GM21390 (cell line): ENCODE data around the gene NFIA.

Experiments
- ATAC-seq: cut with Tn5 transposase; IDR thresholded peaks from one replicate; pipeline ENCODE4 v1.9.1; 2021; ENCODE audit not compliant: unreplicated experiment

The NFIA gene

DNA sequence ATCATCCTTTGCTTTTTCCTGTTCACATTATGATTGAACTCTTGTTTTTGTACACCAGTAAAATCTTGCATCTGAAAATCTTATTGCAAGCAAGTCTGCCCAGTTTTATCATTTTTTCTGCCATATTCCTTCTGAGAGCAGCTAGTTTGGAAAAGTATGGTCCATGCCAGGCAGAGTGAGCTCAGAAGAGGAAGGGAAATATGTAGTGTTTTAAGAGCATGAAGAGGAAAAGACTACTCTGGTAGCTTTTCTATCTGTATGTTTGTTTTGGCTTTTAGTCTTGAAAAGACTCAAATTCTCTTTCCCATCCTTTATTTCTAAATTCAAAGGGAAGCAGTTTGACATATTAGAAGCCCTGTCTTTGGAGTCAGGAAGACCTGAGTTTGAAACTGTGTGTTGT, 125.8 kb downstream of the NFIA start:
- ATAC-seq, result no peak

- ATAC-seq, result no peak
These were observed 126.5 kb downstream of the NFIA start for GRCh38 chr1:61208831-61209230.

- no peak for ATAC-seq
These were observed 128.2 kb downstream of the NFIA start for GRCh38 chr1:61210435-61211154.

DNA sequence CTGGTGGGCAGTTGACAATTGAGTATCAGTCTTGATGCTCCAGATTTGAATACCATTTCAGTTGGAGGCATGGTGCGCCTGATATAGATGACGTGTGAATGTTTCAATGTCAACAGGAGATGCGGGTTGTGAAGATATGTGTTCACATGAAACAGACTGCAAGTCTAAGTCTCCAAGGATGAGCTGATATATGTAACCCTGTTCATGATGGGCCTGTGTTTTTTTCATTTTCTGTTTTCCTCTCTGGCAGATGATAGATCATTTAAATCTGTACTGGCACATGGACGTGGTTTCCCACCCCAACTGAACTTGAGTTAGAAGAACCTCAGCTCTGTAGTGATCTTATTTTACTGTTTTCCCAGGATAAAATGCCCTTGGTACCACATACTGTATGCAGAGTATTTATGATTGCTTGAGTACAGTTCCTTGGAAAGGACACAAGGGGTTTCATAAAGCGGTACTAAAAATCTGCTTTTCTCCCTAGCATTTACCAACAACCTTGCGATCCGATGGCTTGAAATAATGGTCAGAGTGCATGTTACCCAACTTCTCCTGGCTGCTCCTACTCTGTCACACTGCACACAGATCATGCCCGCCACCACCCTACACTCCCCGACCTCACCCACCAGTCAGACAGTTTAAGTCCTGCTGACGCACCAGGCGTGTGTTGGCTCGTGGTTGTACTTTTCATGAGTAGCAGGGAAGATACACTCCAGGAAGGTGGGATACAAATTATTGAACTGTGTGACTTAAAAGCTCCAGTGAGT, 131.1 kb downstream of the NFIA start:
- ATAC-seq, result no peak

GRCh38 chr1:61215119-61215518, 132.8 kb downstream of the NFIA start:
- no peak for ATAC-seq

DNA sequence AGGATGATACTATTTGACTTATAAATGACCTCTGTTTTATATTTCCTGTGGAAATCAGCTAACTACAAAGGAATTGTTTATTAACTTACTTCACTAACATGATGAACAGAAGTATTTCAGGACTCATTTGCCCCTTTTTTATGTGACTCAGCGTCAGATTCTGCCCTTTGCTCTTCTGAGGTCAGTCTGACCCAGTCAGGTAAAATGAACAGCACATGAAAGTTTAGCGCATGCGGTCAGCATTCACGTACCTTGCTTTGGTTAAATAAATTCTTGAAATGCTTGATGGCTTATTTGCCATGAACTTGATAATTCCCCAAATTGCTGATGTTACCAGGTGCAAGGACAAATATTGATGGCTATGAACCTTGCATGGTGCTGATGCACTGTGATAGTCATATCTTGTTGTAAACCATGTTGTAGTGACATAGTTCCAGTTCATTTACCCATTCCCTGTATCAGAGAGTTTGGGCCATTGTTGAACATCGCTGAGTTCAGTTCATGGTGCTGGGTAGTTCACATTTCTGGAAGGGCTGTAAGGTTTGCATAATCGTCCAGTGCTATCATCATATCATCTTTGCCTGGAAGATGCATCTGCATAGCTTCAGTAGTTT, 133.4 kb downstream of the NFIA start:
- ATAC-seq, result no peak

GRCh38 chr1:61220536-61220935, 138.2 kb downstream of the NFIA start:
- ATAC-seq, result no peak

GRCh38 chr1:61221642-61222041, 139.3 kb downstream of the NFIA start:
- ATAC-seq, result no peak

GRCh38 chr1:61222240-61222639, 139.9 kb downstream of the NFIA start:
- no peak for ATAC-seq

DNA sequence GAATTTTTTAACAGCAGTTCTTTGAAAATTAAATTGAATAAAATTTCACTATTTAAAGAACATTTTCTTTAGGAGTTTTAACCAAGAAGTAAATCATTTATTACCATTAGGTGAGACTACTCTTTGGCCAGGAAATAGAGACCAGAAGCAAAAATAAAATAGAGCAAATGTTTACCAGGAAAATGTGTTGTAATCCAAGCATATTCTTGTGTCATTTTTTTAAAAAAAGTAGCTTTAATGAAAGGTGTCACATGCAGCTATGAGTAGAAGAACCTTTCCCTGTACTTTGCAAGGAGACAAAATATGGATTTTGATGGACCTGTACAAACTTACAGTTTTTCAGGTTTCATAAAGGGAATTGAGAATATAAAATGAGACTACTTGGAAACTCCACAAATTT, 140.8 kb downstream of the NFIA start:
- no peak for ATAC-seq

- ATAC-seq, result no peak
These were observed 142.2 kb downstream of the NFIA start for GRCh38 chr1:61224609-61225008.

GRCh38 chr1:61225478-61225877, 143.1 kb downstream of the NFIA start:
- no peak for ATAC-seq

GRCh38 chr1:61226791-61227567, 144.6 kb downstream of the NFIA start:
- ATAC-seq, result no peak

GRCh38 chr1:61227857-61228550, 145.6 kb downstream of the NFIA start:
- ATAC-seq, result no peak

- no peak for ATAC-seq
These were observed 148.2 kb downstream of the NFIA start for GRCh38 chr1:61230523-61230922.

DNA sequence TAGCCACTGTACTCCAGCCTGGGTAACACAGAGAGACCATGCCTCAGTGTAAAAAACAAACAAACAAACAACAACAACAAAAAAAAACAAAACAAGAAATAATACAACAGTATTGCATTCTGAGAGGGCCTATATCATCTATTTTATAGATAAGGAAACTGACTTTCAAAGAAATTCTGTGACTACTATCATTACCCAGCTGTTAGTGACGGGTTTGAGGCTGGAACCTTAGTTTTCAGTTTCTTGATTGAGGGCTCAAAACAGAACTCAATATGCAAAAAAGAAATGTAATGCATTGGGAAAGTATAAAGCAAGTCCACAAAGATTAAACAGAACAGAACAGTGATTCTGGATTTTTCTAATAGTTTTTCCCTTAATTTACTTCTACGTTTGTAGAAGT, 149.4 kb downstream of the NFIA start:
- ATAC-seq, result no peak

- ATAC-seq, result no peak
These were observed 150.8 kb downstream of the NFIA start for GRCh38 chr1:61233121-61233660.

GRCh38 chr1:61234587-61234919, 152.2 kb downstream of the NFIA start:
- ATAC-seq, result no peak

- no peak for ATAC-seq
These were observed 154.8 kb downstream of the NFIA start for GRCh38 chr1:61237147-61237546.

DNA sequence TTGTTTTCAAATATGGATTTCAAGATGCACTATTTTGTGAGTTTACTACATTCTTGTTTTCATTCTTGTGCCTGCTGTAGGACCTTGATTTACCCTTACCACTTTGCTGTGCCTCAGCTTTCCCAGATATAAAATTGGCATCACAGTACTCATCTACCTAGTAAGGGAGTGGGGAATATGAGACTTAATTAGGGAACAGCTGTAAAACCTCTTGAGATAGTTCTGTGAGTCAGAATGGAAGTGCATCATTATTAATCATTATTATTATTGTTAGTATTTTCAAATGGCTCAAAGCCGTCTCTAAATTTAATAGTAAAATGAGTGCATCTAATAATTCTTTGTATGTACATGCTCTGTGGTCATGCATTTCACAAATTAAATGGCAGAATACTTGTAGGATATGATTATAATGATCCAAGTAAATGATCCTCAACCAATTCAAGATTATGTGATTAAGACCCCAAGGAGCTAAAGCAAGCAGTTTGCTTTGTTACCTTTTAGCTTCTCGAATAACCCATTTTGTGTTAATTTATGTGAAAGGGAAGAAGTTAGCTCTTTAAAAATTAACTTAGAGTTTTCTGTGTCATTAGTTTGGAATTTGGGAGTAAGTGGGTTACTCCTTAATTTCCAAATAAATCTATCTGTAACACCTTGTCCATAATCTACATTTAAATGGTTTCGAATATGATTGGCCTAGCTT, 155.4 kb downstream of the NFIA start:
- ATAC-seq, result no peak
